Activated CD4-positive, alpha-beta T cell treated with anti-CD3 and anti-CD28 coated beads, Interleukin-2, amount 10 ng/mL, durations not matched to agents 24 days and 14 days (primary cell): ENCODE data around the gene UTF1. TPM values are rescaled to one million over a fixed set of nuclear protein-coding genes. Genes with fewer than 3 reads are reported as not detected.
A peak's percentile ranks its signal among the peaks of the same experiment; 100 is the strongest.

Experiments
- DNase-seq: peaks from one replicate; pipeline ENCODE4 v3.0.0; 2022
- H3K27ac Mint-ChIP-seq: one replicate; pipeline ENCODE4 v1.8.0; 2022; ENCODE audit warnings: mild to moderate bottlenecking, mixed read lengths
- H3K27me3 Mint-ChIP-seq: one replicate; pipeline ENCODE4 v1.8.0; 2022; ENCODE audit warnings: mixed read lengths
- H3K36me3 Mint-ChIP-seq: one replicate; pipeline ENCODE4 v1.8.0; 2022; ENCODE audit warnings: low read depth, mild to moderate bottlenecking, mixed read lengths
- H3K4me1 Mint-ChIP-seq: one replicate; pipeline ENCODE4 v1.8.0; 2021; ENCODE audit warnings: mixed read lengths
- H3K4me3 Mint-ChIP-seq: one replicate; pipeline ENCODE4 v1.8.0; 2022; ENCODE audit warnings: mild to moderate bottlenecking, moderate library complexity, mixed read lengths
- H3K9me3 Mint-ChIP-seq: one replicate; pipeline ENCODE4 v1.8.0; 2021; ENCODE audit warnings: mixed read lengths
- intact Hi-C: fragments of 100-400 bp; cut with micrococcal nuclease; formaldehyde crosslinking; loops from one replicate; pipeline ENCODE4 v1.15.1; 2023
- total RNA-seq: library from RNA; stranded (reverse); gene quantifications from 2 replicates; pipeline ENCODE4 v1.2.3, GENCODE V29; 2022

The UTF1 gene
- total RNA-seq, 1 donor from 2014 or later = 0.19 TPM

- intact Hi-C loops = no loop called here
- Mint-ChIP-seq H3K4me1 (peaks cover 3% of the 10 kb centered on the region), H3K4me3 (no peak overlapping the region), H3K9me3 (no peaks in the 10 kb centered on the region), H3K27ac (no peak overlapping the region), H3K36me3 (no peaks in the 10 kb centered on the region), H3K27me3 (no peaks in the 10 kb centered on the region)
- DNase-seq = no peak
Measured at GRCh38 chr10:133209641-133210040, 20.4 kb upstream of the UTF1 start.

- Mint-ChIP-seq H3K4me3 (peak overlapping the region; percentile 44), H3K27me3 (no peaks in the 10 kb centered on the region), H3K36me3 (no peaks in the 10 kb centered on the region), H3K9me3 (no peaks in the 10 kb centered on the region), H3K27ac (peak overlapping the region; percentile 76), H3K4me1 (peaks cover 3% of the 10 kb centered on the region)
- intact Hi-C loops = no loop called here
- DNase-seq = no peak
Measured at GRCh38 chr10:133210398-133211140, 19.4 kb upstream of the UTF1 start.

- Mint-ChIP-seq H3K27ac (no peak overlapping the region), H3K36me3 (no peaks in the 10 kb centered on the region)
- intact Hi-C loops = no loop called here
Measured at GRCh38 chr10:133211141-133211830, 18.7 kb upstream of the UTF1 start.

GRCh38 chr10:133211959-133212852, 17.8 kb upstream of the UTF1 start:
- Mint-ChIP-seq H3K27me3 (no peaks in the 10 kb centered on the region), H3K36me3 (no peaks in the 10 kb centered on the region), H3K9me3 (no peaks in the 10 kb centered on the region), H3K27ac (no peak overlapping the region), H3K4me3 (no peak overlapping the region), H3K4me1 (peaks cover 3% of the 10 kb centered on the region)
- intact Hi-C loops = no loop called here
- DNase-seq = no peak

More at GRCh38 chr10:133211141-133211830, 18.7 kb upstream of the UTF1 start:
- H3K4me1 Mint-ChIP-seq = peaks cover 3% of the 10 kb centered on the region
- H3K4me3 Mint-ChIP-seq = no peak overlapping the region
- no peaks in the 10 kb centered on the region for H3K9me3 Mint-ChIP-seq
- no peaks in the 10 kb centered on the region for H3K27me3 Mint-ChIP-seq
- DNase-seq = no peak

- intact Hi-C loops = no loop called here
- no peaks in the 10 kb centered on the region for H3K9me3 Mint-ChIP-seq
- peaks cover 3% of the 10 kb centered on the region for H3K4me1 Mint-ChIP-seq
- no peak for DNase-seq
- no peaks in the 10 kb centered on the region for H3K27me3 Mint-ChIP-seq
- H3K36me3 Mint-ChIP-seq = no peaks in the 10 kb centered on the region
- no peak overlapping the region for H3K4me3 Mint-ChIP-seq
- no peak overlapping the region for H3K27ac Mint-ChIP-seq
Measured at GRCh38 chr10:133212853-133213494, 17.0 kb upstream of the UTF1 start.

GRCh38 chr10:133213641-133214467, 16.2 kb upstream of the UTF1 start:
- Mint-ChIP-seq H3K4me1 (peaks cover 3% of the 10 kb centered on the region), H3K4me3 (no peak overlapping the region), H3K27me3 (no peaks in the 10 kb centered on the region), H3K36me3 (no peaks in the 10 kb centered on the region), H3K27ac (no peak overlapping the region), H3K9me3 (no peaks in the 10 kb centered on the region)
- DNase-seq = no peak
- intact Hi-C loops = no loop called here

GRCh38 chr10:133214468-133215410, 15.3 kb upstream of the UTF1 start:
- Mint-ChIP-seq H3K4me1 (peaks cover 3% of the 10 kb centered on the region), H3K27ac (no peak overlapping the region), H3K4me3 (no peak overlapping the region), H3K27me3 (no peaks in the 10 kb centered on the region), H3K9me3 (no peaks in the 10 kb centered on the region), H3K36me3 (no peaks in the 10 kb centered on the region)
- intact Hi-C loops = no loop called here
- DNase-seq = no peak

- Mint-ChIP-seq H3K36me3 (no peaks in the 10 kb centered on the region), H3K4me1 (peaks cover under 1% of the 10 kb centered on the region), H3K27ac (no peak overlapping the region), H3K9me3 (no peaks in the 10 kb centered on the region), H3K4me3 (no peak overlapping the region), H3K27me3 (no peaks in the 10 kb centered on the region)
- DNase-seq = no peak
- intact Hi-C loops = no loop called here
Measured at GRCh38 chr10:133215586-133215985, 14.4 kb upstream of the UTF1 start.

- no peak for DNase-seq
- H3K27ac Mint-ChIP-seq = no peak overlapping the region
- intact Hi-C loops = no loop called here
- H3K4me3 Mint-ChIP-seq = no peak overlapping the region
- H3K4me1 Mint-ChIP-seq = no peaks in the 10 kb centered on the region
- H3K9me3 Mint-ChIP-seq = no peaks in the 10 kb centered on the region
- no peaks in the 10 kb centered on the region for H3K36me3 Mint-ChIP-seq
- peaks cover 6% of the 10 kb centered on the region for H3K27me3 Mint-ChIP-seq
Measured at GRCh38 chr10:133216776-133217175, 13.2 kb upstream of the UTF1 start.

GRCh38 chr10:133217800-133218589, 12.0 kb upstream of the UTF1 start:
- Mint-ChIP-seq H3K4me1 (no peaks in the 10 kb centered on the region), H3K4me3 (no peak overlapping the region), H3K9me3 (no peaks in the 10 kb centered on the region), H3K36me3 (no peaks in the 10 kb centered on the region), H3K27me3 (peaks cover 6% of the 10 kb centered on the region), H3K27ac (no peak overlapping the region)
- intact Hi-C loops = no loop called here
- DNase-seq = no peak

GRCh38 chr10:133218891-133219290, 11.1 kb upstream of the UTF1 start:
- Mint-ChIP-seq H3K4me3 (no peak overlapping the region), H3K36me3 (no peaks in the 10 kb centered on the region), H3K27ac (no peak overlapping the region), H3K9me3 (no peaks in the 10 kb centered on the region), H3K4me1 (no peaks in the 10 kb centered on the region), H3K27me3 (peaks cover 6% of the 10 kb centered on the region)
- intact Hi-C loops = no loop called here
- no peak for DNase-seq

GRCh38 chr10:133219782-133220181, 10.2 kb upstream of the UTF1 start:
- Mint-ChIP-seq H3K9me3 (no peaks in the 10 kb centered on the region), H3K4me3 (no peak overlapping the region), H3K27me3 (peaks cover 6% of the 10 kb centered on the region), H3K36me3 (no peaks in the 10 kb centered on the region), H3K4me1 (no peaks in the 10 kb centered on the region), H3K27ac (no peak overlapping the region)
- no peak for DNase-seq
- intact Hi-C loops = no loop called here
